Uterus (tissue), 2 donors: ENCODE data around the gene ACACB.

ENCODE experiments used
- POLR2A ChIP-seq, 2 donors: fragments of 450-650 bp; IDR thresholded peaks; one replicate each; pipeline ENCODE4 v1.6.1; 2016; ENCODE audit warnings: antibody characterized with exemption in 2 of 2, mild to moderate bottlenecking in 1 of 2, moderate library complexity in 1 of 2
- TF ChIP-seq, protein P1 (sequence below), 4 experiments: fragments of 200-600 bp in 2 of 4; fragments of 450-650 bp in 2 of 4; sonication (generic) in 2 of 4; IDR thresholded peaks; one replicate each; pipeline ENCODE4 v1.5.1; 2016 to 2019; ENCODE audit warnings: antibody characterized with exemption in 4 of 4, mild to moderate bottlenecking in 2 of 4, moderate library complexity in 1 of 4

GRCh38 chr12:109157986-109158385, 41.6 kb downstream of the ACACB start:
- no peak for TF ChIP-seq POLR2A (IDR thresholded peaks at IDR 0.05)
- TF ChIP-seq, protein P1, sequence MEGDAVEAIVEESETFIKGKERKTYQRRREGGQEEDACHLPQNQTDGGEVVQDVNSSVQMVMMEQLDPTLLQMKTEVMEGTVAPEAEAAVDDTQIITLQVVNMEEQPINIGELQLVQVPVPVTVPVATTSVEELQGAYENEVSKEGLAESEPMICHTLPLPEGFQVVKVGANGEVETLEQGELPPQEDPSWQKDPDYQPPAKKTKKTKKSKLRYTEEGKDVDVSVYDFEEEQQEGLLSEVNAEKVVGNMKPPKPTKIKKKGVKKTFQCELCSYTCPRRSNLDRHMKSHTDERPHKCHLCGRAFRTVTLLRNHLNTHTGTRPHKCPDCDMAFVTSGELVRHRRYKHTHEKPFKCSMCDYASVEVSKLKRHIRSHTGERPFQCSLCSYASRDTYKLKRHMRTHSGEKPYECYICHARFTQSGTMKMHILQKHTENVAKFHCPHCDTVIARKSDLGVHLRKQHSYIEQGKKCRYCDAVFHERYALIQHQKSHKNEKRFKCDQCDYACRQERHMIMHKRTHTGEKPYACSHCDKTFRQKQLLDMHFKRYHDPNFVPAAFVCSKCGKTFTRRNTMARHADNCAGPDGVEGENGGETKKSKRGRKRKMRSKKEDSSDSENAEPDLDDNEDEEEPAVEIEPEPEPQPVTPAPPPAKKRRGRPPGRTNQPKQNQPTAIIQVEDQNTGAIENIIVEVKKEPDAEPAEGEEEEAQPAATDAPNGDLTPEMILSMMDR (IDR thresholded peaks at IDR 0.05), result no peak
